ENCODE data around the gene EEF1AKMT4. TPM values are rescaled to one million over a fixed set of nuclear protein-coding genes. Genes with fewer than 3 reads are reported as not detected.

The EEF1AKMT4 gene
- total and polyA plus RNA-seq, 10 of the 15 experiments (the other 5 are each of a cell fraction or from before 2014, with no cell fraction given) = 7.5 to 26.8 (median 18.3) TPM

DNA sequence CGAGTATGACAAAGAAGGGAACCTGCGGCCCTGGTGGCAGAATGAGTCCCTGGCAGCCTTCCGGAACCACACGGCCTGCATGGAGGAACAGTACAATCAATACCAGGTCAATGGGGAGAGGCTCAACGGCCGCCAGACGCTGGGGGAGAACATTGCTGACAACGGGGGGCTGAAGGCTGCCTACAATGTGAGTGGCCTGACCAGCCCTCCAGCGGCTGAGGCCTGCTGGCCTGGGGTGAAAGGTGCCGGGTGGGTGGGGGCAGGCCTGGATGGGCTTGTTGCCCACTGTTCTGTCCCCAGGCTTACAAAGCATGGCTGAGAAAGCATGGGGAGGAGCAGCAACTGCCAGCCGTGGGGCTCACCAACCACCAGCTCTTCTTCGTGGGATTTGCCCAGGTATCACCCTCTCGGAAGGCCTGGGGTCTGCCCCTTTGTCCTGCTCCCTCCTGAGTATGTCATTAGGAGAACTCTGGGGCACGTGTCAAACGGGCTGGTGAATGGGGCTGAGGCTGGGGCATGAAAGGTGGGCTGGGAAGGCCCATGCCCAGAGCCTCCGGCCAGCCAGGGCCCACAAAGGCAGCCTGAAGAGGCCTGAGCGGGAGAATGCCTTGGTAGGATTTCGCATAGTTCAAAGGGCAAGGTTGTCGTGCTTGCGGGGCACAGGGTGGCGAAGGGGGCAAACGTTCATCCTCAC, 41.7 kb downstream of the EEF1AKMT4 start:
- CTCF ChIA-PET = interaction anchor here (1.3 to 1.8 kb wide), 2 partner anchors 14 to 64 kb away, joined by 4 to 5 read pairs; no protein-coding TSS in a partner anchor
- POLR2A ChIA-PET = no interaction called here
- H3K79me2 ChIP-seq (ENCODE audit: control insufficient read depth, insufficient read depth, low read length) = no peaks in the 10 kb centered on the region
- no peaks in the 10 kb centered on the region for H3K27me3 ChIP-seq (replicated peaks in 1 of 2; ENCODE audit: control insufficient read depth in 2 of 2, insufficient read depth in 2 of 2, low read length in 1 of 2)
- H3K36me3 ChIP-seq (ENCODE audit: control insufficient read depth in 2 of 2, insufficient read depth in 2 of 2, low read length in 1 of 2) = no peaks in the 10 kb centered on the region
- no peak overlapping the region for H3K9ac ChIP-seq (ENCODE audit: control insufficient read depth, insufficient read depth, low read length)
- no peak overlapping the region for H3K4me2 ChIP-seq (ENCODE audit: control insufficient read depth, insufficient read depth)
- RAD21 ChIA-PET (ENCODE audit: unreplicated experiment) = interaction anchor here (1.0 to 1.6 kb wide), 2 partner anchors 64 to 395 kb away, joined by 4 to 5 read pairs; no protein-coding TSS in a partner anchor
- H2AFZ ChIP-seq (ENCODE audit: control insufficient read depth, low read depth, low read length) = no peak overlapping the region
- TF ChIP-seq BCL11A (IDR thresholded peaks at IDR 0.05; ENCODE audit: low read depth, low read length) = no peak
- no peak for TF ChIP-seq CBFB (IDR thresholded peaks at IDR 0.05; ENCODE audit: low read depth)
- no peak for TF ChIP-seq RBBP5 (conservative IDR thresholded peaks at IDR 0.05)
- TF ChIP-seq NFYA (IDR thresholded peaks at IDR 0.05; ENCODE audit: borderline replicate concordance, low read depth, low read length) = no peak
- TF ChIP-seq, protein P1, sequence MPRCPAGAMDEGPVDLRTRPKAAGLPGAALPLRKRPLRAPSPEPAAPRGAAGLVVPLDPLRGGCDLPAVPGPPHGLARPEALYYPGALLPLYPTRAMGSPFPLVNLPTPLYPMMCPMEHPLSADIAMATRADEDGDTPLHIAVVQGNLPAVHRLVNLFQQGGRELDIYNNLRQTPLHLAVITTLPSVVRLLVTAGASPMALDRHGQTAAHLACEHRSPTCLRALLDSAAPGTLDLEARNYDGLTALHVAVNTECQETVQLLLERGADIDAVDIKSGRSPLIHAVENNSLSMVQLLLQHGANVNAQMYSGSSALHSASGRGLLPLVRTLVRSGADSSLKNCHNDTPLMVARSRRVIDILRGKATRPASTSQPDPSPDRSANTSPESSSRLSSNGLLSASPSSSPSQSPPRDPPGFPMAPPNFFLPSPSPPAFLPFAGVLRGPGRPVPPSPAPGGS (IDR thresholded peaks at IDR 0.05; ENCODE audit: borderline replicate concordance, insufficient read depth, low read depth, low read length, poor library complexity, severe bottlenecking) = no peak
- TF ChIP-seq NFYB (IDR thresholded peaks at IDR 0.05; ENCODE audit: insufficient read depth, low read depth, low read length) = no peak
- no peak for TF ChIP-seq IRF4 (IDR thresholded peaks at IDR 0.05; ENCODE audit: low read depth, low read length)
- no peak for TF ChIP-seq ETV6 (conservative IDR thresholded peaks at IDR 0.05 in 1 of 2, IDR thresholded peaks at IDR 0.05 in 1 of 2; ENCODE audit: borderline replicate concordance in 1 of 2, low read depth in 1 of 2)
- TF ChIP-seq ASH2L (IDR thresholded peaks at IDR 0.05; ENCODE audit: borderline replicate concordance, low read depth) = no peak
- no peak for TF ChIP-seq CBX3 (IDR thresholded peaks at IDR 0.05; ENCODE audit: borderline replicate concordance, low read depth)
- no peak for TF ChIP-seq STAT3 (IDR thresholded peaks at IDR 0.05; ENCODE audit: low read depth, low read length)
- H4K20me1 ChIP-seq (ENCODE audit: control insufficient read depth, insufficient read depth) = no peaks in the 10 kb centered on the region
- intact Hi-C loops (cut with micrococcal nuclease; ENCODE audit: unreplicated experiment) = no loop called here
- no peak overlapping the region for H3K4me3 ChIP-seq
- FAIRE-seq = no peak
- no peaks in the 10 kb centered on the region for H3K9me3 ChIP-seq (replicated peaks; ENCODE audit: control insufficient read depth, insufficient read depth, low read length)
- ATAC-seq = no peak
- SMC1A ChIA-PET (ENCODE audit: uncharacterized antibody, unreplicated experiment) = no interaction called here
- WGBS (ENCODE audit: insufficient coverage, insufficient replicate concordance, low lambda C conversion rate, missing lambda C conversion rate) = 49% methylated on average over 22 of the region's 22 CpGs
- H3K27ac ChIP-seq (ENCODE audit: control insufficient read depth, insufficient read depth) = no peak overlapping the region
- BruUV-seq (replicated peaks) = no TSS peak
- in situ Hi-C loops (cut with MboI) = no loop called here
- DNase-seq (ENCODE audit: low read depth, low spot score) = no peak
- no peaks in the 10 kb centered on the region for H3K4me1 ChIP-seq (ENCODE audit: control insufficient read depth, insufficient read depth, low read length)
